Osteoblast (primary cell): ENCODE data around the gene TMEM271. TPM values are rescaled to one million over a fixed set of nuclear protein-coding genes. Genes with fewer than 3 reads are reported as not detected.

ENCODE experiments used
- DNase-seq: peaks from one replicate; pipeline ENCODE4 v3.0.0; 2011; ENCODE audit warnings: low spot score, mixed read lengths; ENCODE audit not compliant: insufficient read length; ENCODE audit errors: missing footprints
- H2AFZ ChIP-seq: 2 replicates; pipeline ENCODE4 v1.6.0; 2011; ENCODE audit warnings: mild to moderate bottlenecking, low read length
- H3K27ac ChIP-seq: 2 replicates; pipeline ENCODE4 v1.5.1; 2011; ENCODE audit warnings: mild to moderate bottlenecking, low read depth, low read length, moderate library complexity
- H3K27me3 ChIP-seq: 2 replicates; pipeline ENCODE4 v1.6.0; 2012; ENCODE audit warnings: mild to moderate bottlenecking, control low read depth, inconsistent platforms, low read length, moderate library complexity; ENCODE audit not compliant: insufficient read depth
- H3K36me3 ChIP-seq: 2 replicates; pipeline ENCODE4 v1.5.1; 2011; ENCODE audit warnings: mild to moderate bottlenecking, low read length, control low read depth, moderate library complexity; ENCODE audit not compliant: insufficient read depth
- H3K4me1 ChIP-seq: 2 replicates; pipeline ENCODE4 v1.5.1; 2011; ENCODE audit warnings: mild to moderate bottlenecking, low read length, control low read depth, moderate library complexity; ENCODE audit not compliant: insufficient read depth
- H3K4me2 ChIP-seq: 2 replicates; pipeline ENCODE4 v1.6.0; 2011; ENCODE audit warnings: mild to moderate bottlenecking, low read length; ENCODE audit not compliant: insufficient read depth
- H3K4me3 ChIP-seq: fragments of 200-600 bp; sonication (generic); 3 replicates; pipeline ENCODE4 v1.5.1; 2012; ENCODE audit warnings: mild to moderate bottlenecking, low read length, inconsistent platforms; ENCODE audit not compliant: insufficient read depth
- H3K79me2 ChIP-seq: 2 replicates; pipeline ENCODE4 v1.6.0; 2012; ENCODE audit warnings: mild to moderate bottlenecking, low read length, control low read depth, inconsistent platforms; ENCODE audit not compliant: insufficient read depth
- H3K9me3 ChIP-seq: 2 replicates; pipeline ENCODE4 v1.5.1; 2011; ENCODE audit warnings: low read depth, low read length, control low read depth
- H4K20me1 ChIP-seq: 2 replicates; pipeline ENCODE4 v1.6.0; 2012; ENCODE audit warnings: mild to moderate bottlenecking, low read length, control low read depth; ENCODE audit not compliant: insufficient read depth
- CTCF ChIP-seq: IDR thresholded peaks from 2 replicates; pipeline ENCODE4 v1.5.1; 2011; ENCODE audit warnings: mild to moderate bottlenecking, low read depth, low read length, moderate library complexity; ENCODE audit errors: extremely low read depth
- total RNA-seq: library from RNA; depleted of rRNA; stranded (reverse); fragments of >200 nt; gene quantifications from 2 replicates; pipeline ENCODE4 v1.2.3, GENCODE V29; 2012

Gene TMEM271
- total RNA-seq, 1 donor, result not detected

GRCh38 chr4:623914-624566, 47.9 kb upstream of the TMEM271 start:
- Histone ChIP-seq H3K4me3 (no peak overlapping the region), H3K79me2 (no peaks in the 10 kb centered on the region), H3K4me2 (no peak overlapping the region), H3K27me3 (no peaks in the 10 kb centered on the region), H2AFZ (no peak overlapping the region), H4K20me1 (no peaks in the 10 kb centered on the region), H3K4me1 (no peaks in the 10 kb centered on the region), H3K9me3 (no peaks in the 10 kb centered on the region), H3K36me3 (no peaks in the 10 kb centered on the region), H3K27ac (no peak overlapping the region)
- no peak for TF ChIP-seq CTCF
- DNase-seq, result peak; percentile 80

- TF ChIP-seq CTCF, result no peak
These were observed 47.2 kb upstream of the TMEM271 start for GRCh38 chr4:622996-623913.

GRCh38 chr4:622071-622995, 46.2 kb upstream of the TMEM271 start:
- H3K4me1 ChIP-seq, result no peaks in the 10 kb centered on the region
- H3K9me3 ChIP-seq, result no peaks in the 10 kb centered on the region
- H3K36me3 ChIP-seq, result no peaks in the 10 kb centered on the region
- H2AFZ ChIP-seq, result no peak overlapping the region
- no peak overlapping the region for H3K4me2 ChIP-seq
- no peaks in the 10 kb centered on the region for H4K20me1 ChIP-seq
- DNase-seq, result peak; percentile 90
- no peak for TF ChIP-seq CTCF
- H3K4me3 ChIP-seq, result no peak overlapping the region
- H3K27me3 ChIP-seq, result no peaks in the 10 kb centered on the region
- H3K79me2 ChIP-seq, result no peaks in the 10 kb centered on the region
- H3K27ac ChIP-seq, result no peak overlapping the region

More at GRCh38 chr4:622996-623913, 47.2 kb upstream of the TMEM271 start:
- Histone ChIP-seq H2AFZ (no peak overlapping the region), H4K20me1 (no peaks in the 10 kb centered on the region), H3K4me1 (no peaks in the 10 kb centered on the region), H3K36me3 (no peaks in the 10 kb centered on the region), H3K9me3 (no peaks in the 10 kb centered on the region), H3K4me2 (no peak overlapping the region), H3K79me2 (no peaks in the 10 kb centered on the region), H3K27me3 (no peaks in the 10 kb centered on the region), H3K4me3 (no peak overlapping the region), H3K27ac (no peak overlapping the region)
- DNase-seq, result peak; percentile 84
